ENCODE data around the gene DNAH14. TPM values are rescaled to one million over a fixed set of nuclear protein-coding genes. Genes with fewer than 3 reads are reported as not detected.
"Not testable (repeated sequence)": the region's sequence is repeated elsewhere in the genome, so short reads cannot be mapped to it uniquely, and the experiment has no call there.

The DNAH14 gene
- total RNA-seq, 1 experiment from 2014 or later, result 57.3 TPM

DNA sequence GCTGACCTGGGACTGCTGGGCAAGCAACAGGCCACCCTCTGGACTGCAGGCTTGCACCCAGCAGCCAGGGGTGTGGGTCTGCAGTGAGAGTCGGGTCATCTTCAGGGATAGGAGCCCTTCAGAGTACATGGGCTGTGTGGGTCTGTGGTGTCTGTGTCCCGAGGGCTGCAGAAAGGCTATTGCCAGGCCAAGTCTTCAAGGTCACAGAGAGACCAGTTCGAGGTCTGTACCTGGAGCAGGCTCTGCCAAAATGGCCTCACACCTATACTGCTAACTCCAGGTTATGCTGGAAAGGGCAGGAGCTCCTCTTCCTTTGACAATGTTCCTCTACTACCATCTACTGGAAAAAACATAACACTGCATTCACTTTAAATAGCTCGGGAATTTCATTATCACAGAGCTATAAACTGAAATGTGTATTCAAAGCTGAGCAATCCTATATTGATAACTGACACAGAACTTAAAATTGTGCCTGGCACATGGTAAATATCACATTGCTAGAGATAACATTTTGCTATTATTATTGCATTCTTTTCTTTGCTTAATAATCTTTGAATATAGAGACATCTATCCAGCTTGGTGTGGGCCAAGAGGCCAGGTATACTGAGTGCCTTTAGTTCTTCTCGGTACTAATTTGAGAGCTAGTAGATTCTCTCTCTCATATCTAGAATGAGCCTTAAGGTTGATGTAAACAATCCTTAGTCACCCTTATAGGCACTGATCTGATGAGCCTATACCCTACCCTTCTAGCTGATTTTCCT, 6.9 kb upstream of the DNAH14 start:
- H3K9me3 ChIP-seq, result no peaks in the 10 kb centered on the region
- H3K4me3 ChIP-seq (ENCODE audit: low read depth, low read length), result no peak overlapping the region
- no TSS peak for BruUV-seq (replicated peaks)
- Mint-ChIP-seq H3K9me3 (ENCODE audit: unreplicated experiment) (no peaks in the 10 kb centered on the region), H3K4me1 (ENCODE audit: low read depth, unreplicated experiment) (peaks cover 13% of the 10 kb centered on the region), H3K27ac (ENCODE audit: unreplicated experiment) (no peak overlapping the region), H3K27me3 (ENCODE audit: insufficient read depth, unreplicated experiment) (no peaks in the 10 kb centered on the region), H3K36me3 (ENCODE audit: insufficient read depth, unreplicated experiment) (no peaks in the 10 kb centered on the region), H3K4me3 (ENCODE audit: unreplicated experiment) (no peak overlapping the region)
- H3K36me3 ChIP-seq (ENCODE audit: control insufficient read depth, insufficient read depth, low read length), result no peaks in the 10 kb centered on the region
- intact Hi-C loops (cut with micrococcal nuclease; ENCODE audit: unreplicated experiment), result loop anchor here (1.0 to 2.0 kb wide), 4 partner anchors 38 to 409 kb away; no protein-coding TSS in a partner anchor
- CTCF ChIA-PET, result interaction anchor here (0.5 to 1.4 kb wide), 32 partner anchors 9 to 1370 kb away, joined by 3 to 41 read pairs (median 4); partner anchors contain the start of genes CNIH3 and NVL
- TF ChIP-seq, protein P1, sequence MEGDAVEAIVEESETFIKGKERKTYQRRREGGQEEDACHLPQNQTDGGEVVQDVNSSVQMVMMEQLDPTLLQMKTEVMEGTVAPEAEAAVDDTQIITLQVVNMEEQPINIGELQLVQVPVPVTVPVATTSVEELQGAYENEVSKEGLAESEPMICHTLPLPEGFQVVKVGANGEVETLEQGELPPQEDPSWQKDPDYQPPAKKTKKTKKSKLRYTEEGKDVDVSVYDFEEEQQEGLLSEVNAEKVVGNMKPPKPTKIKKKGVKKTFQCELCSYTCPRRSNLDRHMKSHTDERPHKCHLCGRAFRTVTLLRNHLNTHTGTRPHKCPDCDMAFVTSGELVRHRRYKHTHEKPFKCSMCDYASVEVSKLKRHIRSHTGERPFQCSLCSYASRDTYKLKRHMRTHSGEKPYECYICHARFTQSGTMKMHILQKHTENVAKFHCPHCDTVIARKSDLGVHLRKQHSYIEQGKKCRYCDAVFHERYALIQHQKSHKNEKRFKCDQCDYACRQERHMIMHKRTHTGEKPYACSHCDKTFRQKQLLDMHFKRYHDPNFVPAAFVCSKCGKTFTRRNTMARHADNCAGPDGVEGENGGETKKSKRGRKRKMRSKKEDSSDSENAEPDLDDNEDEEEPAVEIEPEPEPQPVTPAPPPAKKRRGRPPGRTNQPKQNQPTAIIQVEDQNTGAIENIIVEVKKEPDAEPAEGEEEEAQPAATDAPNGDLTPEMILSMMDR (IDR thresholded peaks at IDR 0.05; ENCODE audit: insufficient read depth in 1 of 2, low read depth in 1 of 2, low read length in 1 of 2, severe bottlenecking in 1 of 2, unreplicated experiment in 1 of 2), result peak; percentile 67 to 69
- H3K27me3 ChIP-seq (replicated peaks; ENCODE audit: control insufficient read depth, insufficient read depth, low read length), result no peaks in the 10 kb centered on the region
- H3K4me1 ChIP-seq, result peaks cover 6% of the 10 kb centered on the region; the same call in 1 of the 2 replicates
- POLR2A ChIA-PET, result no interaction called here
- DNase-seq, result peak; percentile 53 to 55

DNA sequence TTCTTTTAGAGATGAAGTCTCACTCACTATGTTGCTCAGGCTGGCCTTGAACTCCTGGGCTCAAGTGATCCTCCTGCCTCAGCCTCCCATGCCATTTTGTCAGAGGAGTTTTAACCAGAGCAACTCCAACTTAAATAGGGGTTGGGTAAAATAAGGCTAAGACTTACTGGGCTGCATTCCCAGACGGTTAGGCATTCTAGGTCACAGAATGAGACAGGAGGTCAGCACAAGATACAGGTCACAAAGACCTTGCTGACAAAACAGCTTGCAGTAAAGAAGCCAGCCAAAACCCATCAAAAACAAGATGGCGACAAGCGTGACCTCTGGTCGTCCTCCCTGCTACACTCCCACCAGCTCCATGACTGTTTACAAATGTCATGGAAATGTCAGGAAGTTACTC, 5.7 kb upstream of the DNAH14 start:
- H3K4me3 Mint-ChIP-seq (ENCODE audit: unreplicated experiment), result no peak overlapping the region
- no peaks in the 10 kb centered on the region for H3K27me3 Mint-ChIP-seq (ENCODE audit: insufficient read depth, unreplicated experiment)
- intact Hi-C loops (cut with micrococcal nuclease; ENCODE audit: unreplicated experiment), result loop anchor here (2.0 kb wide), 1 partner anchor 39 kb away; no protein-coding TSS in a partner anchor
- TF ChIP-seq, protein P1 (IDR thresholded peaks at IDR 0.05; ENCODE audit: insufficient read depth in 1 of 2, low read depth in 1 of 2, low read length in 1 of 2, severe bottlenecking in 1 of 2, unreplicated experiment in 1 of 2), result no peak
- no peak overlapping the region for H3K4me3 ChIP-seq (ENCODE audit: low read depth, low read length)
- BruUV-seq (replicated peaks), result no TSS peak
- no peak overlapping the region for H3K27ac Mint-ChIP-seq (ENCODE audit: unreplicated experiment)
- POLR2A ChIA-PET, result no interaction called here
- H3K36me3 Mint-ChIP-seq (ENCODE audit: insufficient read depth, unreplicated experiment), result no peaks in the 10 kb centered on the region
- no peaks in the 10 kb centered on the region for H3K27me3 ChIP-seq (replicated peaks; ENCODE audit: control insufficient read depth, insufficient read depth, low read length)
- no peaks in the 10 kb centered on the region for H3K9me3 Mint-ChIP-seq (ENCODE audit: unreplicated experiment)
- H3K4me1 ChIP-seq, result peaks cover 6% of the 10 kb centered on the region
- no peak for DNase-seq
- H3K9me3 ChIP-seq, result no peaks in the 10 kb centered on the region
- H3K36me3 ChIP-seq (ENCODE audit: control insufficient read depth, insufficient read depth, low read length), result no peaks in the 10 kb centered on the region
- peaks cover 13% of the 10 kb centered on the region for H3K4me1 Mint-ChIP-seq (ENCODE audit: low read depth, unreplicated experiment)
- CTCF ChIA-PET, result no interaction called here

DNA sequence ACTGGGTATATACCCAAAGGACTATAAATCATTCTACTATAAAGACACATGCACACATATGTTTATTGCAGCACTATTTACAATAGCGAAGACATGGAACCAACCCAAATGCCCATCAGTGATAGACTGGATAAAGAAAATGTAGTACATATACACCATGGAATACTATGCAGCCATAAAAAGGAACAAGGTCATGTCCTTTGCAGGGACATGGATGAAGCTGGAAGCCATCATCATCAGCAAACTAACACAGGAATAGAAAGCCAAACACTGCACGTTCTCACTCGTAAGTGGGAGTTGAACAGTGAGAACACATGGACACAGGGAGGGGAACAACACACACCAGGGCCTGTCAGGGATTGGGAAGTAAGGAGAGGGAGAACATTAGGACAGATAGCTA, 1.8 kb upstream of the DNAH14 start:
- BruUV-seq (replicated peaks); H3K27me3 ChIP-seq (replicated peaks; ENCODE audit: control insufficient read depth, insufficient read depth, low read length); H3K9me3 Mint-ChIP-seq (ENCODE audit: unreplicated experiment); H3K4me1 Mint-ChIP-seq (ENCODE audit: low read depth, unreplicated experiment); H3K36me3 Mint-ChIP-seq (ENCODE audit: insufficient read depth, unreplicated experiment); H3K9me3 ChIP-seq; H3K27ac Mint-ChIP-seq (ENCODE audit: unreplicated experiment); H3K4me3 ChIP-seq (ENCODE audit: low read depth, low read length); H3K36me3 ChIP-seq (ENCODE audit: control insufficient read depth, insufficient read depth, low read length); H3K4me1 ChIP-seq; CTCF ChIA-PET; H3K27me3 Mint-ChIP-seq (ENCODE audit: insufficient read depth, unreplicated experiment); DNase-seq; POLR2A ChIA-PET; intact Hi-C loops (cut with micrococcal nuclease; ENCODE audit: unreplicated experiment): not testable (repeated sequence)
- peak overlapping the region; percentile 28 for H3K4me3 Mint-ChIP-seq (ENCODE audit: unreplicated experiment)

All from Caco-2 (cell line).